Measurements from ENCODE around the gene LENG1.
"Not testable (repeated sequence)": the region's sequence is repeated elsewhere in the genome, so short reads cannot be mapped to it uniquely, and the experiment has no call there.

The LENG1 gene

DNA sequence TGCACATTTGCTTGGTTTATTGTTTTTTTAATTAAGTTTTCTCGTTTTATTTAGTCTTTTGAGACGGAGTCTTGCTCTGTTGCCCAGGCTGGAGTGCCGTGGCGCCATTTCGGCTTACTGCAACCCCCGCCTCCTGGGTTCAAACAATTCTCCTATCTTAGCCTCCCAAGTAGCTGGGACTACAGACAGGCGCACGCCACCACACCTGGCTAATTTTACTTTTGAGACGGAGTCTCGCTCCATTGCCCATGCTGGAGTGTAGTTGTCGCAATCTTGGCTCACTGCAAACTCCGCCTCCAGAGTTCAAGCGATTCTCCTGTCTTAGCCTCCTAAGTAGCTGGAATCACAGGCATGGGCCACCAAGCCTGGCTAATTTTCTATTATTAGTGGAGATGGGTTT, 42.5 kb upstream of the LENG1 start:
- Histone ChIP-seq H3K9me3 (ENCODE audit: control insufficient read depth in 2 of 2, low read length in 2 of 2) (no peaks in the 10 kb centered on the region), H3K4me3 (ENCODE audit: low read length in 2 of 2) (peak overlapping the region; percentile 92), H3K27me3 (ENCODE audit: control insufficient read depth in 2 of 2, insufficient read depth in 2 of 2, low read length in 2 of 2) (no peaks in the 10 kb centered on the region), H3K9ac (ENCODE audit: low read depth in 1 of 2, low read length in 2 of 2) (peak overlapping the region; percentile 85 to 95), H3K27ac (ENCODE audit: low read depth in 2 of 2, low read length in 2 of 2) (no peak overlapping the region), H3K36me3 (ENCODE audit: control insufficient read depth in 2 of 2, insufficient read depth in 2 of 2, low read length in 2 of 2) (peaks cover 31 to 53% of the 10 kb centered on the region in 2 donors), H3K4me1 (ENCODE audit: control insufficient read depth in 2 of 2, insufficient read depth in 2 of 2, low read length in 2 of 2) (peaks cover 28 to 40% of the 10 kb centered on the region in 2 donors)

GRCh38 chr19:54201172-54201701, 41.7 kb upstream of the LENG1 start:
- H3K36me3 ChIP-seq (ENCODE audit: control insufficient read depth in 2 of 2, insufficient read depth in 2 of 2, low read length in 2 of 2), result peaks cover 24 to 46% of the 10 kb centered on the region in 2 donors

DNA sequence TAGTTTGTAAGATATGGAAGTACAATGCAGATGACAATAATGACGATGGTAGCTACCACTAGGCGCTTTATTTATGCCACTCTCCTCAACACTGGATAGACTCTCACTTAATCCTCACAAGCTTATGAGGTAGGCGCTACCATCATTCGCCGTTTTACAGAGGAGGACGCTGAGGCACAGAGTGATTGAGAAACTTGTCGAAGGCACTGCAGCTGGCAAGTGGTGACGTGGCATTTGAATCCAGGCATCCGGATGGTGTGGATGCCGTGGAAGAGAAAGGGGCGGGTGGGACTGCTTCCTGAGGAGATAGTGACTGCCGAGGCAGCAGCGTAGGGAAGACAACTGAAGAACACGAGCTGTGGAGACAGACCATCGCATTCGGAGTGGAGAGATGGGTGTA, 39.9 kb upstream of the LENG1 start:
- Histone ChIP-seq H3K4me3 (ENCODE audit: low read length in 2 of 2) (no peak overlapping the region), H3K36me3 (ENCODE audit: control insufficient read depth in 2 of 2, insufficient read depth in 2 of 2, low read length in 2 of 2) (peaks cover 12 to 30% of the 10 kb centered on the region in 2 donors), H3K9me3 (ENCODE audit: control insufficient read depth in 2 of 2, low read length in 2 of 2) (no peaks in the 10 kb centered on the region), H3K27ac (ENCODE audit: low read depth in 2 of 2, low read length in 2 of 2) (no peak overlapping the region), H3K9ac (ENCODE audit: low read depth in 1 of 2, low read length in 2 of 2) (no peak overlapping the region), H3K4me1 (ENCODE audit: control insufficient read depth in 2 of 2, insufficient read depth in 2 of 2, low read length in 2 of 2) (peaks cover 21 to 23% of the 10 kb centered on the region in 2 donors), H3K27me3 (ENCODE audit: control insufficient read depth in 2 of 2, insufficient read depth in 2 of 2, low read length in 2 of 2) (no peaks in the 10 kb centered on the region)

More at GRCh38 chr19:54201172-54201701, 41.7 kb upstream of the LENG1 start:
- no peaks in the 10 kb centered on the region for H3K27me3 ChIP-seq (ENCODE audit: control insufficient read depth in 2 of 2, insufficient read depth in 2 of 2, low read length in 2 of 2)
- H3K4me3 ChIP-seq (ENCODE audit: low read length in 2 of 2), result peak overlapping the region; percentile 92
- peaks cover 26 to 33% of the 10 kb centered on the region in 2 donors for H3K4me1 ChIP-seq (ENCODE audit: control insufficient read depth in 2 of 2, insufficient read depth in 2 of 2, low read length in 2 of 2)
- H3K9ac ChIP-seq (ENCODE audit: low read depth in 1 of 2, low read length in 2 of 2), result peak overlapping the region; percentile 85 to 95
- peak overlapping the region; percentile 96 to 97 for H3K27ac ChIP-seq (ENCODE audit: low read depth in 2 of 2, low read length in 2 of 2)
- no peaks in the 10 kb centered on the region for H3K9me3 ChIP-seq (ENCODE audit: control insufficient read depth in 2 of 2, low read length in 2 of 2)

DNA sequence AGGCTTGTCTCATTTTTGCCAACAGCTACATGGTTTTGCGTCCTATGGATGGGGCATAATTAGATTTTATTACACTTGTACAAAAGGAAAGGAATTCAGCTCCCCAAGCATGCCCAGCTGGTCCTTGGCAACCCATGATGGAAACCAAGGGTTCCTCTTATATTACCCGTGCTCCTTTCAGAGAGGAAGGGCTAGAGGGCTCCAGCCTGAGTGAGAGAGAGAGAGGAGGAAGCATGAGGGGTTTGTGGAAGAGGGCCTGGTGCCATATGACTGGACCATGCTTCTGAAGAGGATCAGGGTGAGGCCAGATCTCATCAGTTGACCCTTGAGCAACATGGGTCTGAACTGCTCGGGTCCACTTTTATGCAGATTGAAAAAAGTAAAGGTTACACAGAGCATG, 37.6 kb upstream of the LENG1 start:
- H3K4me3 ChIP-seq (ENCODE audit: low read length in 2 of 2), result no peak overlapping the region
- no peak overlapping the region for H3K27ac ChIP-seq (ENCODE audit: low read depth in 2 of 2, low read length in 2 of 2)
- no peaks in the 10 kb centered on the region for H3K27me3 ChIP-seq (ENCODE audit: control insufficient read depth in 2 of 2, insufficient read depth in 2 of 2, low read length in 2 of 2)
- peaks cover 12 to 29% of the 10 kb centered on the region in 2 donors for H3K36me3 ChIP-seq (ENCODE audit: control insufficient read depth in 2 of 2, insufficient read depth in 2 of 2, low read length in 2 of 2)
- no peak overlapping the region for H3K9ac ChIP-seq (ENCODE audit: low read depth in 1 of 2, low read length in 2 of 2)
- H3K9me3 ChIP-seq (ENCODE audit: control insufficient read depth in 2 of 2, low read length in 2 of 2), result no peaks in the 10 kb centered on the region
- peaks cover 10 to 14% of the 10 kb centered on the region in 2 donors for H3K4me1 ChIP-seq (ENCODE audit: control insufficient read depth in 2 of 2, insufficient read depth in 2 of 2, low read length in 2 of 2)

GRCh38 chr19:54196536-54196935, 37.0 kb upstream of the LENG1 start:
- Histone ChIP-seq H3K4me1 (ENCODE audit: control insufficient read depth in 2 of 2, insufficient read depth in 2 of 2, low read length in 2 of 2) (peaks cover 10 to 14% of the 10 kb centered on the region in 2 donors), H3K27ac (ENCODE audit: low read depth in 2 of 2, low read length in 2 of 2) (no peak overlapping the region), H3K36me3 (ENCODE audit: control insufficient read depth in 2 of 2, insufficient read depth in 2 of 2, low read length in 2 of 2) (peaks cover 12 to 24% of the 10 kb centered on the region in 2 donors), H3K27me3 (ENCODE audit: control insufficient read depth in 2 of 2, insufficient read depth in 2 of 2, low read length in 2 of 2) (no peaks in the 10 kb centered on the region), H3K4me3 (ENCODE audit: low read length in 2 of 2) (no peak overlapping the region), H3K9me3 (ENCODE audit: control insufficient read depth in 2 of 2, low read length in 2 of 2) (no peaks in the 10 kb centered on the region), H3K9ac (ENCODE audit: low read depth in 1 of 2, low read length in 2 of 2) (no peak overlapping the region)

GRCh38 chr19:54194463-54194862, 34.9 kb upstream of the LENG1 start:
- H3K36me3 ChIP-seq (ENCODE audit: control insufficient read depth in 2 of 2, insufficient read depth in 2 of 2, low read length in 2 of 2), result peaks cover 12 to 20% of the 10 kb centered on the region in 2 donors
- H3K4me1 ChIP-seq (ENCODE audit: control insufficient read depth in 2 of 2, insufficient read depth in 2 of 2, low read length in 2 of 2), result peaks cover 10 to 12% of the 10 kb centered on the region in 2 donors
- not testable (repeated sequence) for H3K27me3 ChIP-seq (ENCODE audit: control insufficient read depth in 2 of 2, insufficient read depth in 2 of 2, low read length in 2 of 2); H3K4me3 ChIP-seq (ENCODE audit: low read length in 2 of 2); H3K27ac ChIP-seq (ENCODE audit: low read depth in 2 of 2, low read length in 2 of 2); H3K9ac ChIP-seq (ENCODE audit: low read depth in 1 of 2, low read length in 2 of 2); H3K9me3 ChIP-seq (ENCODE audit: control insufficient read depth in 2 of 2, low read length in 2 of 2)

DNA sequence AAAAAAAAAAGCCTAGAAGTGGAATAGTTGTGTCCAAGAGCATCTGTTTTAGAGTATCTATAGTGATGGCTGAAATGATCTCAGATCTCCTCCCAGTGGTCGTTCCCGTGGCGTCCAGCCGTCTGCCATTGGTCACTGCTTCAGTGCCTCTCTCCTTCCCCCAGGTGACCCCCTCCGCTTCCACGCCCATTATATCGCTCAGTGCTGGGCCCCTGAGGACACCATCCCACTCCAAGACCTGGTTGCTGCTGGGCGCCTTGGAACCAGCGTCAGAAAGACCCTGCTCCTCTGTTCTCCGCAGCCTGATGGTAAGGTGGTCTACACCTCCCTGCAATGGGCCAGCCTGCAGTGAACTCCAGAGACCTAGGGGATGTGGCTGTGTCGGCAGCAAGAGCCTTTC, 33.5 kb upstream of the LENG1 start:
- Histone ChIP-seq H3K4me1 (ENCODE audit: control insufficient read depth in 2 of 2, insufficient read depth in 2 of 2, low read length in 2 of 2) (peaks cover 19 to 20% of the 10 kb centered on the region in 2 donors), H3K9me3 (ENCODE audit: control insufficient read depth in 2 of 2, low read length in 2 of 2) (no peaks in the 10 kb centered on the region), H3K27me3 (ENCODE audit: control insufficient read depth in 2 of 2, insufficient read depth in 2 of 2, low read length in 2 of 2) (no peaks in the 10 kb centered on the region), H3K9ac (ENCODE audit: low read depth in 1 of 2, low read length in 2 of 2) (no peak overlapping the region), H3K4me3 (ENCODE audit: low read length in 2 of 2) (no peak overlapping the region), H3K36me3 (ENCODE audit: control insufficient read depth in 2 of 2, insufficient read depth in 2 of 2, low read length in 2 of 2) (peaks cover 12 to 20% of the 10 kb centered on the region in 2 donors), H3K27ac (ENCODE audit: low read depth in 2 of 2, low read length in 2 of 2) (no peak overlapping the region)

- Histone ChIP-seq H3K4me1 (ENCODE audit: control insufficient read depth in 2 of 2, insufficient read depth in 2 of 2, low read length in 2 of 2) (peaks cover 25 to 31% of the 10 kb centered on the region in 2 donors), H3K27me3 (ENCODE audit: control insufficient read depth in 2 of 2, insufficient read depth in 2 of 2, low read length in 2 of 2) (no peaks in the 10 kb centered on the region), H3K27ac (ENCODE audit: low read depth in 2 of 2, low read length in 2 of 2) (peak overlapping the region; percentile 100), H3K9ac (ENCODE audit: low read depth in 1 of 2, low read length in 2 of 2) (peak overlapping the region; percentile 94 to 98), H3K4me3 (ENCODE audit: low read length in 2 of 2) (peak overlapping the region; percentile 77 to 81), H3K9me3 (ENCODE audit: control insufficient read depth in 2 of 2, low read length in 2 of 2) (no peaks in the 10 kb centered on the region), H3K36me3 (ENCODE audit: control insufficient read depth in 2 of 2, insufficient read depth in 2 of 2, low read length in 2 of 2) (peaks cover 12 to 20% of the 10 kb centered on the region in 2 donors)
Measured at GRCh38 chr19:54191811-54192453, 32.4 kb upstream of the LENG1 start.

GRCh38 chr19:54191011-54191810, 31.7 kb upstream of the LENG1 start, which contains the start of gene TSEN34:
TSEN34 (plus strand) TSS chr19:54191308; CDS start chr19:54191365, 57 bp downstream.
- H3K9ac ChIP-seq (ENCODE audit: low read depth in 1 of 2, low read length in 2 of 2), result peak within 1 kb of the TSS; percentile 94 to 98
- H3K4me1 ChIP-seq (ENCODE audit: control insufficient read depth in 2 of 2, insufficient read depth in 2 of 2, low read length in 2 of 2), result peaks cover 32 to 38% of the 10 kb centered on the region in 2 donors
- H3K27ac ChIP-seq (ENCODE audit: low read depth in 2 of 2, low read length in 2 of 2), result peak within 1 kb of the TSS; percentile 100
- H3K27me3 ChIP-seq (ENCODE audit: control insufficient read depth in 2 of 2, insufficient read depth in 2 of 2, low read length in 2 of 2), result no peaks in the 10 kb centered on the region
- H3K4me3 ChIP-seq (ENCODE audit: low read length in 2 of 2), result peak within 1 kb of the TSS; percentile 77 to 91
- peaks cover 12 to 22% of the 10 kb centered on the region in 2 donors for H3K36me3 ChIP-seq (ENCODE audit: control insufficient read depth in 2 of 2, insufficient read depth in 2 of 2, low read length in 2 of 2)
- H3K9me3 ChIP-seq (ENCODE audit: control insufficient read depth in 2 of 2, low read length in 2 of 2), result no peaks in the 10 kb centered on the region

DNA sequence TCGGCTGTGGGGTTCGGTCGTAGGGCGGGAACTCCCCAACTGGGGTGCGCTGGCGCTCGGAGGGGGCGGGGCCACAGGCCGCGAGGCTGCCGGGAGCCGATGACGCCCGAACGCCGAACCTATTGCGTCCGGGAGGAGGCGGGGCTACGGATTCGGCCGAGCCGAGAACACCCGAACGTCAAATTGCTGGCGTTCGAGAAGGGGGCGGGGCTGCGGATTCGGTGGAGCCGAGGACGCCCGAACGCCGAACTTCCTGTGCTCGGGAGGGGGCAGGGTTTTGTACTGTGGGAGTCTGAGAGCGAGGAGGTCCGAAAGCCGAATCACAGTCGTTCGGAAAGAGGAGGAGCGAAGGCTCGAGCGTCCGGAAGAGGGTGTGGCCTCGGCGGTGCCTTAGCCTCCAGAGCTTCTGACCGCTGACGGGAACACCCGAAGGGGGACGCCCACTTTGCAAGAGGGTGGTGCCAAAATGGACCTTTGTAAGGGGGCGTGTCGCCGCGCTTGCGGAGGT, 31.0 kb upstream of the LENG1 start:
- peaks cover 32 to 38% of the 10 kb centered on the region in 2 donors for H3K4me1 ChIP-seq (ENCODE audit: control insufficient read depth in 2 of 2, insufficient read depth in 2 of 2, low read length in 2 of 2)
- H3K9me3 ChIP-seq (ENCODE audit: control insufficient read depth in 2 of 2, low read length in 2 of 2), result no peaks in the 10 kb centered on the region
- peak overlapping the region; percentile 94 to 98 for H3K9ac ChIP-seq (ENCODE audit: low read depth in 1 of 2, low read length in 2 of 2)
- peak overlapping the region; percentile 77 to 91 for H3K4me3 ChIP-seq (ENCODE audit: low read length in 2 of 2)
- no peaks in the 10 kb centered on the region for H3K27me3 ChIP-seq (ENCODE audit: control insufficient read depth in 2 of 2, insufficient read depth in 2 of 2, low read length in 2 of 2)
- H3K36me3 ChIP-seq (ENCODE audit: control insufficient read depth in 2 of 2, insufficient read depth in 2 of 2, low read length in 2 of 2), result peaks cover 12 to 22% of the 10 kb centered on the region in 2 donors
- H3K27ac ChIP-seq (ENCODE audit: low read depth in 2 of 2, low read length in 2 of 2), result peak overlapping the region; percentile 100
